Measurements from ENCODE around the gene CFHR3.
"Not testable (repeated sequence)": the region's sequence is repeated elsewhere in the genome, so short reads cannot be mapped to it uniquely, and the experiment has no call there.

Gene CFHR3

GRCh38 chr1:196774175-196774574 is 465 bp upstream of the CFHR3 start:
- no peak overlapping the region for H3K27ac ChIP-seq (ENCODE audit: insufficient read depth, low read length, poor library complexity, severe bottlenecking)

GRCh38 chr1:196777603-196778002 is 3.0 kb downstream of the CFHR3 start:
- Histone ChIP-seq H3K27ac (ENCODE audit: insufficient read depth, low read length, poor library complexity, severe bottlenecking) (no peak overlapping the region), H3K36me3 (ENCODE audit: control insufficient read depth, insufficient read depth, low read length) (no peaks in the 10 kb centered on the region), H3K9me3 (ENCODE audit: control insufficient read depth, low read length) (no peaks in the 10 kb centered on the region), H3K4me1 (ENCODE audit: control insufficient read depth, insufficient read depth, low read length, poor library complexity, severe bottlenecking) (no peaks in the 10 kb centered on the region), H3K4me3 (ENCODE audit: insufficient read depth, low read depth, low read length, poor library complexity, severe bottlenecking) (no peak overlapping the region), H3K27me3 (replicated peaks; ENCODE audit: control insufficient read depth, insufficient read depth, low read length, poor library complexity, severe bottlenecking) (no peaks in the 10 kb centered on the region)
- DNase-seq, result no peak

More at GRCh38 chr1:196774175-196774574, 465 bp upstream of the CFHR3 start:
- Histone ChIP-seq H3K4me1 (ENCODE audit: control insufficient read depth, insufficient read depth, low read length, poor library complexity, severe bottlenecking) (no peaks in the 10 kb centered on the region), H3K4me3 (ENCODE audit: insufficient read depth, low read depth, low read length, poor library complexity, severe bottlenecking) (no peak overlapping the region), H3K36me3 (ENCODE audit: control insufficient read depth, insufficient read depth, low read length) (no peaks in the 10 kb centered on the region), H3K27me3 (replicated peaks; ENCODE audit: control insufficient read depth, insufficient read depth, low read length, poor library complexity, severe bottlenecking) (no peaks in the 10 kb centered on the region), H3K9me3 (ENCODE audit: control insufficient read depth, low read length) (no peaks in the 10 kb centered on the region)
- no peak for DNase-seq

GRCh38 chr1:196779093-196779492 is 4.5 kb downstream of the CFHR3 start:
- Histone ChIP-seq H3K9me3 (ENCODE audit: control insufficient read depth, low read length) (no peaks in the 10 kb centered on the region), H3K27ac (ENCODE audit: insufficient read depth, low read length, poor library complexity, severe bottlenecking) (no peak overlapping the region), H3K27me3 (replicated peaks; ENCODE audit: control insufficient read depth, insufficient read depth, low read length, poor library complexity, severe bottlenecking) (no peaks in the 10 kb centered on the region), H3K4me3 (ENCODE audit: insufficient read depth, low read depth, low read length, poor library complexity, severe bottlenecking) (no peak overlapping the region), H3K4me1 (ENCODE audit: control insufficient read depth, insufficient read depth, low read length, poor library complexity, severe bottlenecking) (no peaks in the 10 kb centered on the region), H3K36me3 (ENCODE audit: control insufficient read depth, insufficient read depth, low read length) (no peaks in the 10 kb centered on the region)
- DNase-seq, result no peak

- not testable (repeated sequence) for H3K27me3 ChIP-seq (replicated peaks; ENCODE audit: control insufficient read depth, insufficient read depth, low read length, poor library complexity, severe bottlenecking); H3K9me3 ChIP-seq (ENCODE audit: control insufficient read depth, low read length); DNase-seq; H3K4me3 ChIP-seq (ENCODE audit: insufficient read depth, low read depth, low read length, poor library complexity, severe bottlenecking); H3K36me3 ChIP-seq (ENCODE audit: control insufficient read depth, insufficient read depth, low read length); H3K4me1 ChIP-seq (ENCODE audit: control insufficient read depth, insufficient read depth, low read length, poor library complexity, severe bottlenecking); H3K27ac ChIP-seq (ENCODE audit: insufficient read depth, low read length, poor library complexity, severe bottlenecking)
Measured at GRCh38 chr1:196791252-196791651, 16.6 kb downstream of the CFHR3 start.

GRCh38 chr1:196794103-196794502 is 19.5 kb downstream of the CFHR3 start:
- not testable (repeated sequence) for H3K4me3 ChIP-seq (ENCODE audit: insufficient read depth, low read depth, low read length, poor library complexity, severe bottlenecking); H3K9me3 ChIP-seq (ENCODE audit: control insufficient read depth, low read length); H3K27me3 ChIP-seq (replicated peaks; ENCODE audit: control insufficient read depth, insufficient read depth, low read length, poor library complexity, severe bottlenecking); H3K27ac ChIP-seq (ENCODE audit: insufficient read depth, low read length, poor library complexity, severe bottlenecking); DNase-seq; H3K36me3 ChIP-seq (ENCODE audit: control insufficient read depth, insufficient read depth, low read length); H3K4me1 ChIP-seq (ENCODE audit: control insufficient read depth, insufficient read depth, low read length, poor library complexity, severe bottlenecking)

- Histone ChIP-seq H3K27ac (ENCODE audit: insufficient read depth, low read length, poor library complexity, severe bottlenecking) (no peak overlapping the region), H3K9me3 (ENCODE audit: control insufficient read depth, low read length) (no peaks in the 10 kb centered on the region), H3K27me3 (replicated peaks; ENCODE audit: control insufficient read depth, insufficient read depth, low read length, poor library complexity, severe bottlenecking) (no peaks in the 10 kb centered on the region), H3K36me3 (ENCODE audit: control insufficient read depth, insufficient read depth, low read length) (no peaks in the 10 kb centered on the region), H3K4me3 (ENCODE audit: insufficient read depth, low read depth, low read length, poor library complexity, severe bottlenecking) (no peak overlapping the region), H3K4me1 (ENCODE audit: control insufficient read depth, insufficient read depth, low read length, poor library complexity, severe bottlenecking) (no peaks in the 10 kb centered on the region)
- no peak for DNase-seq
Measured at GRCh38 chr1:196797891-196798290, 23.3 kb downstream of the CFHR3 start.

GRCh38 chr1:196801920-196802319 is 27.3 kb downstream of the CFHR3 start:
- not testable (repeated sequence) for H3K9me3 ChIP-seq (ENCODE audit: control insufficient read depth, low read length); DNase-seq; H3K27me3 ChIP-seq (replicated peaks; ENCODE audit: control insufficient read depth, insufficient read depth, low read length, poor library complexity, severe bottlenecking); H3K4me3 ChIP-seq (ENCODE audit: insufficient read depth, low read depth, low read length, poor library complexity, severe bottlenecking); H3K27ac ChIP-seq (ENCODE audit: insufficient read depth, low read length, poor library complexity, severe bottlenecking); H3K36me3 ChIP-seq (ENCODE audit: control insufficient read depth, insufficient read depth, low read length); H3K4me1 ChIP-seq (ENCODE audit: control insufficient read depth, insufficient read depth, low read length, poor library complexity, severe bottlenecking)

- Histone ChIP-seq H3K4me1 (ENCODE audit: control insufficient read depth, insufficient read depth, low read length, poor library complexity, severe bottlenecking) (no peaks in the 10 kb centered on the region), H3K9me3 (ENCODE audit: control insufficient read depth, low read length) (no peaks in the 10 kb centered on the region), H3K27ac (ENCODE audit: insufficient read depth, low read length, poor library complexity, severe bottlenecking) (no peak overlapping the region), H3K36me3 (ENCODE audit: control insufficient read depth, insufficient read depth, low read length) (no peaks in the 10 kb centered on the region), H3K27me3 (replicated peaks; ENCODE audit: control insufficient read depth, insufficient read depth, low read length, poor library complexity, severe bottlenecking) (no peaks in the 10 kb centered on the region), H3K4me3 (ENCODE audit: insufficient read depth, low read depth, low read length, poor library complexity, severe bottlenecking) (no peak overlapping the region)
- DNase-seq, result no peak
Measured at GRCh38 chr1:196808529-196809235, 34.0 kb downstream of the CFHR3 start.

- not testable (repeated sequence) for H3K4me3 ChIP-seq (ENCODE audit: insufficient read depth, low read depth, low read length, poor library complexity, severe bottlenecking); H3K36me3 ChIP-seq (ENCODE audit: control insufficient read depth, insufficient read depth, low read length); DNase-seq; H3K9me3 ChIP-seq (ENCODE audit: control insufficient read depth, low read length); H3K4me1 ChIP-seq (ENCODE audit: control insufficient read depth, insufficient read depth, low read length, poor library complexity, severe bottlenecking); H3K27ac ChIP-seq (ENCODE audit: insufficient read depth, low read length, poor library complexity, severe bottlenecking); H3K27me3 ChIP-seq (replicated peaks; ENCODE audit: control insufficient read depth, insufficient read depth, low read length, poor library complexity, severe bottlenecking)
Measured at GRCh38 chr1:196817442-196817841, 42.8 kb downstream of the CFHR3 start.

- H3K27ac ChIP-seq (ENCODE audit: insufficient read depth, low read length, poor library complexity, severe bottlenecking); H3K27me3 ChIP-seq (replicated peaks; ENCODE audit: control insufficient read depth, insufficient read depth, low read length, poor library complexity, severe bottlenecking); H3K9me3 ChIP-seq (ENCODE audit: control insufficient read depth, low read length); H3K4me1 ChIP-seq (ENCODE audit: control insufficient read depth, insufficient read depth, low read length, poor library complexity, severe bottlenecking); H3K4me3 ChIP-seq (ENCODE audit: insufficient read depth, low read depth, low read length, poor library complexity, severe bottlenecking); H3K36me3 ChIP-seq (ENCODE audit: control insufficient read depth, insufficient read depth, low read length); DNase-seq: not testable (repeated sequence)
Measured at GRCh38 chr1:196819531-196819930, 44.9 kb downstream of the CFHR3 start, which contains the start of gene CFHR1. CFHR1 (plus strand) TSS chr1:196819731; CDS start chr1:196819845, 114 bp downstream.

Data from effector memory CD4-positive, alpha-beta T cell (primary cell).